CD8-positive, alpha-beta memory T cell (primary cell): ENCODE results near the gene TMEM271. TPM values are rescaled to one million over a fixed set of nuclear protein-coding genes. Genes with fewer than 3 reads are reported as not detected.

ENCODE experiments used
- CTCF ChIA-PET: fragments of 350-600 bp; sonication (Branson Sonifier 250); formaldehyde crosslinking; loops from one replicate; lab custom pipeline; 2021; ENCODE audit warnings: antibody characterized with exemption; lab: Charles Lee
- POLR2A ChIA-PET: fragments of 350-600 bp; sonication (Branson Sonifier 250); formaldehyde crosslinking; loops from one replicate; lab custom pipeline; 2021; ENCODE audit warnings: antibody characterized with exemption; lab: Charles Lee
- DNase-seq, 5 donors: peaks; one replicate each; pipeline versions ENCODE4 v3.0.0 to v3.0.0-alpha.2; 2020 to 2022; ENCODE audit warnings: mixed read lengths in 1 of 5
- H3K27ac ChIP-seq: one replicate; pipeline ENCODE4 v1.7.0; 2013; ENCODE audit warnings: low read depth, mild to moderate bottlenecking, low read length, moderate library complexity
- H3K27me3 ChIP-seq: 2 replicates; pipeline ENCODE4 v1.7.0; 2013; ENCODE audit warnings: low read length, mild to moderate bottlenecking; ENCODE audit not compliant: insufficient read depth, poor library complexity, severe bottlenecking
- H3K36me3 ChIP-seq: 2 replicates; pipeline ENCODE4 v1.7.0; 2013; ENCODE audit warnings: mild to moderate bottlenecking, low read length, moderate library complexity; ENCODE audit not compliant: insufficient read depth
- H3K4me1 ChIP-seq: 2 replicates; pipeline ENCODE4 v1.7.0; 2013; ENCODE audit warnings: mild to moderate bottlenecking, low read length, moderate library complexity; ENCODE audit not compliant: insufficient read depth
- H3K4me3 ChIP-seq: 2 replicates; pipeline ENCODE4 v1.7.0; 2013; ENCODE audit warnings: mild to moderate bottlenecking, low read length
- H3K9me3 ChIP-seq: 2 replicates; pipeline ENCODE4 v1.7.0; 2013; ENCODE audit warnings: mild to moderate bottlenecking, low read length
- H3K27ac Mint-ChIP-seq, 8 donors: one replicate each; pipeline ENCODE4 v1.8.0; 2020 to 2021; ENCODE audit warnings: mixed read lengths in 8 of 8, mild to moderate bottlenecking in 6 of 8, inconsistent platforms in 3 of 8, moderate library complexity in 3 of 8
- H3K27me3 Mint-ChIP-seq, 2 donors: one replicate each; pipeline ENCODE4 v1.8.0; 2020 to 2021; ENCODE audit warnings: mixed read lengths in 2 of 2, mild to moderate bottlenecking in 1 of 2, moderate library complexity in 1 of 2
- H3K36me3 Mint-ChIP-seq, 3 donors: one replicate each; pipeline ENCODE4 v1.8.0; 2020 to 2021; ENCODE audit warnings: mixed read lengths in 3 of 3, inconsistent platforms in 1 of 3, mild to moderate bottlenecking in 1 of 3
- H3K4me1 Mint-ChIP-seq, 3 donors: one replicate each; pipeline ENCODE4 v1.8.0; 2020 to 2021; ENCODE audit warnings: mixed read lengths in 3 of 3, inconsistent platforms in 1 of 3, mild to moderate bottlenecking in 1 of 3
- H3K4me3 Mint-ChIP-seq, 7 donors: one replicate each; pipeline ENCODE4 v1.8.0; 2020 to 2021; ENCODE audit warnings: mixed read lengths in 7 of 7, mild to moderate bottlenecking in 6 of 7, moderate library complexity in 4 of 7, inconsistent platforms in 2 of 7
- H3K9me3 Mint-ChIP-seq, 5 donors: one replicate each; pipeline ENCODE4 v1.8.0; 2020 to 2022; ENCODE audit warnings: mixed read lengths in 5 of 5, mild to moderate bottlenecking in 3 of 5, moderate library complexity in 2 of 5, inconsistent platforms in 1 of 5
- polyA plus RNA-seq: library from polyadenylated mRNA; unstranded; fragments of 300-500 nt; fragmentation: Illumina TruSeq; gene quantifications from one replicate; pipeline ENCODE4 v1.2.3, GENCODE V29; 2021
- total RNA-seq, 2 experiments: library from RNA; stranded (reverse); gene quantifications; one replicate each; pipeline ENCODE4 v1.2.3, GENCODE V29; 2021

The TMEM271 gene
- total and polyA plus RNA-seq, 3 experiments from 2014 or later = not detected

DNA sequence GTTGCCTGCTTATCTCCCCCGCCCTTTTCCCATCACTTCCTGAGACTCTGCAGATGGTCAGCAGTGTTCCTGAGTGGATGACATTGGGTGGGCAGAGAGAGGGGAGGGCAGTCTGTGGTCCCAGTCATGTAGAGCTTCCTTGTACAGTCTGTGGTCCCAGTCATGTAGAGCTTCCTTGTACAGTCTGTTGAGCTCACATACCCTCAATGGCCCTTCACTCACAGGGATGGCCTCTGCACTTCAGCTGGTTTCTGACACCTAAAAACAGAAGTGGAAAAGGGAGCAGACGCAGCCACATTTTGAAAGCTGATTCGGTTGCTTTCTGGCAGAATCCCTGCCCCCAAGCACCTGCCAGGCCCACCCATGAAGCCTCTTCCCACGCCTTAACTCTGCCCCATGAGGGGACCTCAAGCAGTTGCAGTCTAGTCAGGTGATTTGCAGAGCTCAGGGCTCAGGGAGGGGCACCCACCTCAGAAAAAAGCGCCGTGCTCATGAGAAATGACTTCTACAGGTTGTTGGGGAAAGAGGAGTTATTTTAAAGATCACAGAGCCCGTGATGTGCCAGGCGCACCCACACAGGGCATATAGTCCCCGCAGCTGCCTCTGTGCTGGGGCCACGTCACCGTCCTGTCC lies 3.6 kb upstream of the TMEM271 start:
- H3K4me1 Mint-ChIP-seq = peaks cover 6 to 11% (median 10%) of the 10 kb centered on the region in 3 donors

DNA sequence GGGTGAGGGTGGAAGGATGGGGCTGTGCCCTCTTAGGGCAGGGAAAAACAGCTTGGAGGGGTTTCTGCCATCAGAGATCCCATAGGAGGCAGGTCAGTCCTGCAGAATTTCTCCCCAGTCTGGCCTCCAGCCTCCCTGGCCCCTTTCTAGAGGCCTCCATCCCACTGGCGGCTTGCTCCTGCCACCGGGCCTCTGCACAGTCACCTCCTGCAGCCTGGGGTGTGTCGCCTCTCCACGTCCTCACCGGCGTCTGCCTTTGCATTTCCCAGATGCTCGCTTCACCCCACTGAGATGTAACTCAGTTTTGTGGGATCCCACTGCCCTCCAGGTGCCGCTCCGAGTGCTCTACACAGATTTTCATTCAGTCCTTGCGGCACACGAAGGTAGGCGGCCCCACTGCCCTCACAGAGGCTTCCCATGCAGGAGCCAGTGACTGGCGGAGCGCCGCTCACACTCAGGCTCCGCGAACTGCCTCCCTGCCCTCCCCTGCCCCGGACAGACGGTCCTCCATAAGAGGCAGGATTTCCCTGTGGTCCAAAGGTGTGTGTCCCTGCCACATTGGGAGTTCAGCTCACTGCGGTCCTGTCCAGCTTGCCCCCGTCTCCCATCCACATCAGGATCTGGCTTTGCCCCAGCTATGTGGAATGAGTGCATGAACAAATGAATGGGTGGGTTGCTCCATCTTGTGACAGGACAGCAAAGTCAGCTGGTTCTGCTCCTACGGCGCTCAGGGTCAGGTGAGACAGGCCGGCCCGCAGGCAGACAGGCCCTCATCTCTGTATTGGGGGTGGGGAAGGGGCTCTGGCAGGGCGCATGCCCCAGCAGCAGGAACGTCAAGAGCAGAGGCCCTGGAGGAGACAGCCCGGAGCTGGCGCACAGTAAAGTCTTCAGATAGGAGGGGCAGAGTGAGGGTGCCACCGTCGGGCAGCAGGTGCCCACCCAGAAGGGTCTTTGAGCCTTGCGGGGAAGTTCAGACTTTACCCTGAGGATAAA lies 2.7 kb upstream of the TMEM271 start:
- peaks cover 4% of the 10 kb centered on the region for H3K27me3 ChIP-seq
- ChIA-PET CTCF (no interaction called here), POLR2A (no interaction called here)
- no peak overlapping the region for H3K27ac ChIP-seq
- peaks cover 8 to 18% (median 10%) of the 10 kb centered on the region in 3 donors for H3K4me1 Mint-ChIP-seq
- no peak overlapping the region for H3K4me3 ChIP-seq
- no peaks in the 10 kb centered on the region for H3K36me3 Mint-ChIP-seq
- H3K27ac Mint-ChIP-seq = peak overlapping the region in 1 of 8 donors; percentile 14
- H3K36me3 ChIP-seq = no peaks in the 10 kb centered on the region
- no peaks in the 10 kb centered on the region for H3K9me3 ChIP-seq
- H3K9me3 Mint-ChIP-seq = peaks cover under 1 to 18% (median 6%) of the 10 kb centered on the region in 5 donors
- DNase-seq = no peak
- H3K27me3 Mint-ChIP-seq = peaks cover 39 to 57% of the 10 kb centered on the region in 2 donors
- H3K4me1 ChIP-seq = no peaks in the 10 kb centered on the region
- H3K4me3 Mint-ChIP-seq = peak overlapping the region in 2 of 7 donors; percentile 24 to 32

More for the DNA sequence above, 3.6 kb upstream of the TMEM271 start:
- Histone ChIP-seq H3K4me1 (no peaks in the 10 kb centered on the region), H3K36me3 (no peaks in the 10 kb centered on the region), H3K4me3 (no peak overlapping the region), H3K27ac (no peak overlapping the region), H3K27me3 (peaks cover 4% of the 10 kb centered on the region), H3K9me3 (no peaks in the 10 kb centered on the region)
- Mint-ChIP-seq H3K4me3 (no peak overlapping the region), H3K9me3 (peaks cover 9 to 25% (median 13%) of the 10 kb centered on the region in 5 donors), H3K36me3 (peaks cover 0 to 5% (median 0%) of the 10 kb centered on the region in 3 donors), H3K27me3 (peaks cover 37 to 57% of the 10 kb centered on the region in 2 donors), H3K27ac (no peak overlapping the region)
- no peak for DNase-seq
- ChIA-PET POLR2A (no interaction called here), CTCF (no interaction called here)

DNA sequence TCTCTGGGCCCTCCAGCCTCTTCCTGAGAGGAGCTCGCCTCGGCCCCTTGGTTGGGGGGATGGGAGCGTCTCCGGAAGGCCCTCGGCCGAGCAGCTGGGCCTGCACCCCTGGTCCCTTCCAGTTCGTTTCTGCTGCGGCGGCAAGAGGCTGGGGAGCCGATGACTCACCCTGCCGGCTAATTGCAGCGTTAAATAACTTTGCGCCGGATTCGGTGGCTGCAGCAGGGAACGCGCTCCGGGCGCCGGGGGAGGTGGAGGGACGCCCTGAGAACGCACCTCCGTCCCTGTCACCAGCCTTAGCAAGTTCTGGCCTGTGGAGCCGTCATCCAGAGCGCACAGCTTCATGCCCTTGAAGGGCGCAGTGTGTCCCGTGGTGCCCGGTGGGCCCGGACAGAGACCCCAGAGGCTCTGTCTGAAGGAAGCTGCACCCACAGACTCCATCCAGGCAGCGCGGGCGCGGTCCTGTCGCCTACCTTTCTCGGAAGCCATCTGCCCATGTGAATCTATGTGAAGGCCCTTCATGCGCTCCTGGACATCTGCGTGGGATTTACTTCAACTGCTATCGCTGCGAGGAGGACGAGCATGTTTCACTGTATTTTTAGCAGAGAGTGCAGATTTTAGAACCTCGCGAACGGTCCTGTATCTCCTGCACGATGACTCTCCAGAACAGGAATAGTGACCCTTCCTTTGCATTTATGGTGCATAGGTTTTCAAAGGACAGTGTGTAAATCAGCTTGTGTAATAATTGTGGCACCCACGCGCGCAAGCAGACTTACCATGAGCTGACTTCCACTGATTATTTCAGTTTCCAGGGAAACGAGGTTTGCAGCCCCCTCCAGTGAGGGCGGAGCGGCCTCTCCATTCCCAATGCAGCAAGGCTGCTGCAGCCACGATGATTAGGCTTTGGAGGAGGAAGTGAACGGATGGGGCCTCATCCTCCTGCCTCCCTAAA lies 1.7 kb upstream of the TMEM271 start:
- DNase-seq = no peak
- Histone ChIP-seq H3K9me3 (no peaks in the 10 kb centered on the region), H3K36me3 (no peaks in the 10 kb centered on the region), H3K4me1 (no peaks in the 10 kb centered on the region), H3K4me3 (no peak overlapping the region), H3K27ac (no peak overlapping the region), H3K27me3 (peaks cover 4% of the 10 kb centered on the region)
- CTCF ChIA-PET = no interaction called here
- Mint-ChIP-seq H3K27me3 (peaks cover 48 to 60% of the 10 kb centered on the region in 2 donors), H3K36me3 (no peaks in the 10 kb centered on the region), H3K27ac (peak overlapping the region in 1 of 8 donors; percentile 65), H3K9me3 (peaks cover 0 to 10% (median 4%) of the 10 kb centered on the region in 5 donors), H3K4me3 (peak overlapping the region in 5 of 7 donors; percentile 21 to 78 (median 58)), H3K4me1 (peaks cover 8 to 18% (median 10%) of the 10 kb centered on the region in 3 donors)
- POLR2A ChIA-PET = no interaction called here

GRCh38 chr4:576991-577498 lies 950 bp upstream of the TMEM271 start:
- Histone ChIP-seq H3K4me1 (no peaks in the 10 kb centered on the region), H3K9me3 (no peaks in the 10 kb centered on the region), H3K36me3 (no peaks in the 10 kb centered on the region), H3K27me3 (peaks cover 4% of the 10 kb centered on the region), H3K4me3 (no peak overlapping the region), H3K27ac (no peak overlapping the region)
- Mint-ChIP-seq H3K4me1 (peaks cover 8 to 18% (median 10%) of the 10 kb centered on the region in 3 donors), H3K4me3 (peak overlapping the region in 5 of 7 donors; percentile 34 to 57 (median 54)), H3K27me3 (peaks cover 54 to 65% of the 10 kb centered on the region in 2 donors), H3K27ac (no peak overlapping the region), H3K36me3 (no peaks in the 10 kb centered on the region), H3K9me3 (peaks cover 0 to 10% (median 6%) of the 10 kb centered on the region in 5 donors)
- POLR2A ChIA-PET = no interaction called here
- CTCF ChIA-PET = no interaction called here
- no peak for DNase-seq

DNA sequence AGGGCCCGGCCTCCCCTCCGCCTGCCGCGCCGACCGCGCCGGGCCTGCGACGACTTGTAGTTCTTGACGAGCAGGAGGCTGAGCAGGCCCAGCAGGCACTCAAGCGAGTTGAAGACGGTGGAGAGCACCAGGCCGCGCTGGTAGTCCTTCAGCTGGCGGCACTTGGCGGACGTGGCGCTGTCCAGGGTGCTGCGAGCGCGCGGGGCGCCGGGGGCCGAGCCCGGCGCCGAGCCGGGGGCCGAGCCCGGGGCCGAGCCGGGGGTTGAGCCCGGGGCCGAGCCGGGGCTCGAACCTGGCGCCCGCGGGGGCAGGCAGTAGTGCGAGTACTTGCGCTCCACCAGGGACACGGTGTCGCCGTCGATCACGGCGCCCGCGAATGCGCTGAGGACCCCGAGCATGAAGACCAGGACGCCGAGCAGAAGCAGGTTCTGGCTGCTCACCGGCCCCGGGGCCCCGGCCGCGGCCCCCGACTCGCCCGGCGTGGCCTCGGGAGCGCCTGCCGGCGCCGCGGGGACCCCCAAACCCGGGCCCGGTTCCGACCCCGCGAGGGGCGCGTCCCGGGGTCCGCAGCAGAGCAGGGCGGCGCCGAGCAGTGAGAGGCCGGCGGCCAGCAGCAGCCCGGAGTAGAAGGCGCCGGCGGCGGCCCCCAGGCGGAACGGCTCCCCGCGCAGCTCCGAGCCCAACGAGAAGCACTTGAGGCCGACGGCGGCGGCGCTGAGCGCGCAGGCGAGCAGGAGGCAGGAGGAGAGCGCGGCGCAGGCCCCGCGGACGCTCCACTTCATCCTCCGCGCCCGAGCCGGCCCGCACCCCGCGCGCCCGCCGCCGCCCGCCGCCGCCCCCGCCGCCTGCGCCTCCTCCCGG lies 584 bp downstream of the TMEM271 start:
- no peak overlapping the region for H3K4me3 ChIP-seq
- CTCF ChIA-PET = no interaction called here
- no peaks in the 10 kb centered on the region for H3K36me3 ChIP-seq
- H3K27me3 ChIP-seq = peaks cover 4% of the 10 kb centered on the region
- Mint-ChIP-seq H3K27ac (no peak overlapping the region), H3K27me3 (peaks cover 51 to 66% of the 10 kb centered on the region in 2 donors), H3K36me3 (no peaks in the 10 kb centered on the region), H3K4me3 (no peak overlapping the region), H3K9me3 (peaks cover 0 to 6% (median 4%) of the 10 kb centered on the region in 5 donors), H3K4me1 (peaks cover 8 to 18% (median 10%) of the 10 kb centered on the region in 3 donors)
- no peak overlapping the region for H3K27ac ChIP-seq
- H3K4me1 ChIP-seq = no peaks in the 10 kb centered on the region
- DNase-seq = no peak
- H3K9me3 ChIP-seq = no peaks in the 10 kb centered on the region
- POLR2A ChIA-PET = no interaction called here

- no peaks in the 10 kb centered on the region for H3K36me3 Mint-ChIP-seq
- no peak for DNase-seq
- Histone ChIP-seq H3K4me1 (no peaks in the 10 kb centered on the region), H3K36me3 (no peaks in the 10 kb centered on the region), H3K27me3 (peaks cover 4% of the 10 kb centered on the region), H3K4me3 (no peak overlapping the region), H3K27ac (no peak overlapping the region), H3K9me3 (no peaks in the 10 kb centered on the region)
- H3K9me3 Mint-ChIP-seq = peaks cover 0 to 6% (median 4%) of the 10 kb centered on the region in 5 donors
- H3K27ac Mint-ChIP-seq = no peak overlapping the region
- CTCF ChIA-PET = no interaction called here
- POLR2A ChIA-PET = no interaction called here
- peaks cover 50 to 67% of the 10 kb centered on the region in 2 donors for H3K27me3 Mint-ChIP-seq
- H3K4me1 Mint-ChIP-seq = peaks cover 8 to 18% (median 10%) of the 10 kb centered on the region in 3 donors
- peak overlapping the region in 3 of 7 donors; percentile 18 to 49 (median 37) for H3K4me3 Mint-ChIP-seq
Observed at GRCh38 chr4:574346-575161, 1.5 kb downstream of the TMEM271 start.
